Measurements from ENCODE around the gene ASTN1.

The ASTN1 gene

GRCh38 chr1:176931526-176931925 lies 233.0 kb downstream of the ASTN1 start:
- no peak for DNase-seq (ENCODE audit: low read depth in 2 of 2)

GRCh38 chr1:176926330-176927086 lies 238.0 kb downstream of the ASTN1 start:
- no peak for DNase-seq (ENCODE audit: low read depth in 2 of 2)

GRCh38 chr1:176925223-176925622 lies 239.3 kb downstream of the ASTN1 start:
- DNase-seq (ENCODE audit: low read depth in 2 of 2), result no peak

- no peak for DNase-seq (ENCODE audit: low read depth in 2 of 2)
These were observed 241.2 kb downstream of the ASTN1 start for GRCh38 chr1:176923283-176923682.

GRCh38 chr1:176919386-176920378 lies 244.8 kb downstream of the ASTN1 start:
- DNase-seq (ENCODE audit: low read depth in 2 of 2), result no peak

GRCh38 chr1:176905648-176906047 lies 258.9 kb downstream of the ASTN1 start:
- DNase-seq (ENCODE audit: low read depth in 2 of 2), result no peak

- DNase-seq (ENCODE audit: low read depth in 2 of 2), result no peak
These were observed 260.3 kb downstream of the ASTN1 start for GRCh38 chr1:176904057-176904751.

GRCh38 chr1:176903474-176903873 lies 261.0 kb downstream of the ASTN1 start:
- DNase-seq (ENCODE audit: low read depth in 2 of 2), result no peak

GRCh38 chr1:176899321-176899720 lies 265.2 kb downstream of the ASTN1 start:
- DNase-seq (ENCODE audit: low read depth in 2 of 2), result no peak

- DNase-seq (ENCODE audit: low read depth in 2 of 2), result no peak
These were observed 266.9 kb downstream of the ASTN1 start for GRCh38 chr1:176897350-176898236.

GRCh38 chr1:176896216-176896615 lies 268.3 kb downstream of the ASTN1 start:
- DNase-seq (ENCODE audit: low read depth in 2 of 2), result no peak

GRCh38 chr1:176894450-176894849 lies 270.1 kb downstream of the ASTN1 start:
- DNase-seq (ENCODE audit: low read depth in 2 of 2), result no peak

- DNase-seq (ENCODE audit: low read depth in 2 of 2), result no peak
These were observed 270.7 kb downstream of the ASTN1 start for GRCh38 chr1:176893625-176894352.

- no peak for DNase-seq (ENCODE audit: low read depth in 2 of 2)
These were observed 276.0 kb downstream of the ASTN1 start for GRCh38 chr1:176888471-176889032.

GRCh38 chr1:176885751-176886150 lies 278.8 kb downstream of the ASTN1 start:
- no peak for DNase-seq (ENCODE audit: low read depth in 2 of 2)

GRCh38 chr1:176885341-176885740 lies 279.2 kb downstream of the ASTN1 start:
- no peak for DNase-seq (ENCODE audit: low read depth in 2 of 2)

GRCh38 chr1:176884911-176885310 lies 279.6 kb downstream of the ASTN1 start:
- no peak for DNase-seq (ENCODE audit: low read depth in 2 of 2)

GRCh38 chr1:176884286-176884685 lies 280.2 kb downstream of the ASTN1 start:
- no peak for DNase-seq (ENCODE audit: low read depth in 2 of 2)

GRCh38 chr1:176880955-176881595 lies 283.4 kb downstream of the ASTN1 start:
- peak in 1 of 2 donors; percentile 10 for DNase-seq (ENCODE audit: low read depth in 2 of 2)

All from stimulated activated CD8-positive, alpha-beta memory T cell treated with anti-CD3 and anti-CD28 coated beads, Interleukin-7, amount 100 ng/mL, for 1 hour (primary cell).